Mesenchymal stem cell (in vitro differentiated cells and primary cell): Measurements from ENCODE around the gene ZSWIM6.

Source experiments
- DNase-seq: peaks from one replicate; pipeline ENCODE4 v3.0.0-alpha.2; 2013
- H2AFZ ChIP-seq: one replicate; pipeline ENCODE4 v1.6.1; 2013; ENCODE audit warnings: low read depth, mild to moderate bottlenecking, control low read depth, inconsistent platforms, low read length, moderate library complexity
- H2AK5ac ChIP-seq: 2 replicates; pipeline ENCODE4 v1.6.1; 2013; ENCODE audit warnings: low read length, moderate library complexity, mild to moderate bottlenecking, inconsistent platforms; ENCODE audit not compliant: severe bottlenecking
- H2BK120ac ChIP-seq: one replicate; pipeline ENCODE4 v1.6.1; 2013; ENCODE audit warnings: low read depth, mild to moderate bottlenecking, inconsistent platforms, low read length, moderate library complexity
- H2BK12ac ChIP-seq, 2 experiments: one replicate each; pipeline ENCODE4 v1.6.1; 2013; ENCODE audit warnings: inconsistent platforms in 2 of 2, low read length in 2 of 2, mild to moderate bottlenecking in 2 of 2, moderate library complexity in 2 of 2, control low read depth in 1 of 2
- H2BK15ac ChIP-seq: one replicate; pipeline ENCODE4 v1.6.1; 2013; ENCODE audit warnings: mild to moderate bottlenecking, low read depth, inconsistent platforms; ENCODE audit not compliant: poor library complexity, severe bottlenecking
- H2BK5ac ChIP-seq: 2 replicates; pipeline ENCODE4 v1.6.1; 2013; ENCODE audit warnings: low read depth, mild to moderate bottlenecking, low read length, control low read depth, inconsistent platforms; ENCODE audit not compliant: poor library complexity, severe bottlenecking
- H3K14ac ChIP-seq, 2 experiments: one replicate each; pipeline ENCODE4 v1.6.1; 2013; ENCODE audit warnings: inconsistent platforms in 2 of 2, low read length in 2 of 2, control low read depth in 1 of 2, mild to moderate bottlenecking in 1 of 2, moderate library complexity in 1 of 2
- H3K18ac ChIP-seq, 2 experiments: one replicate each; pipeline ENCODE4 v1.6.1; 2013; ENCODE audit warnings: inconsistent platforms in 2 of 2, low read length in 2 of 2, control low read depth in 1 of 2, low read depth in 1 of 2, mild to moderate bottlenecking in 1 of 2
- H3K23ac ChIP-seq, 2 experiments: one replicate each; pipeline ENCODE4 v1.6.1; 2013; ENCODE audit warnings: inconsistent platforms in 2 of 2, low read length in 2 of 2, mild to moderate bottlenecking in 2 of 2, moderate library complexity in 2 of 2, control low read depth in 1 of 2
- H3K27ac ChIP-seq: 2 replicates; pipeline ENCODE4 v1.5.1; 2013; ENCODE audit warnings: mild to moderate bottlenecking, moderate library complexity, low read length, control low read depth, inconsistent platforms; ENCODE audit not compliant: poor library complexity, severe bottlenecking
- H3K27me3 ChIP-seq, 2 experiments: 2 replicates each; pipeline versions ENCODE4 v1.6.1 to v1.7.0; 2013; ENCODE audit warnings: low read length in 2 of 2, mild to moderate bottlenecking in 2 of 2, moderate library complexity in 2 of 2, control low read depth in 1 of 2, inconsistent platforms in 1 of 2; ENCODE audit not compliant: control insufficient read depth in 1 of 2, insufficient read depth in 1 of 2
- H3K36me3 ChIP-seq, 2 experiments: 2 replicates each; pipeline versions ENCODE4 v1.6.1 to v1.7.0; 2013; ENCODE audit warnings: low read length in 2 of 2, control low read depth in 1 of 2, inconsistent platforms in 1 of 2, low read depth in 1 of 2, mild to moderate bottlenecking in 1 of 2; ENCODE audit not compliant: insufficient read depth in 2 of 2, control insufficient read depth in 1 of 2
- H3K4ac ChIP-seq, 2 experiments: one replicate each; pipeline ENCODE4 v1.6.1; 2013; ENCODE audit warnings: inconsistent platforms in 2 of 2, low read length in 2 of 2, mild to moderate bottlenecking in 2 of 2, moderate library complexity in 2 of 2, control low read depth in 1 of 2, low read depth in 1 of 2
- H3K4me1 ChIP-seq: 2 replicates; pipeline ENCODE4 v1.6.1; 2013; ENCODE audit warnings: low read depth, low read length, control low read depth; ENCODE audit not compliant: control insufficient read depth, insufficient read depth
- H3K4me2 ChIP-seq: 2 replicates; pipeline ENCODE4 v1.6.1; 2013; ENCODE audit warnings: low read length, mild to moderate bottlenecking, inconsistent platforms; ENCODE audit not compliant: poor library complexity, severe bottlenecking
- H3K4me3 ChIP-seq, 2 experiments: 2 replicates each; pipeline versions ENCODE4 v1.5.1 to v1.7.0; 2013; ENCODE audit warnings: low read length in 2 of 2, mild to moderate bottlenecking in 2 of 2, control low read depth in 1 of 2, low read depth in 1 of 2; ENCODE audit not compliant: insufficient read depth in 1 of 2
- H3K79me1 ChIP-seq: replicated peaks from 2 replicates; pipeline ENCODE4 v1.6.1; 2013; ENCODE audit warnings: mild to moderate bottlenecking, control low read depth, low read length, inconsistent platforms; ENCODE audit not compliant: poor library complexity, severe bottlenecking
- H3K9ac ChIP-seq: 2 replicates; pipeline ENCODE4 v1.7.0; 2013; ENCODE audit warnings: mild to moderate bottlenecking, low read length, moderate library complexity
- H3K9me3 ChIP-seq: 2 replicates; pipeline ENCODE4 v1.7.0; 2013; ENCODE audit warnings: mild to moderate bottlenecking, low read length; ENCODE audit not compliant: control insufficient read depth
- H4K8ac ChIP-seq: one replicate; pipeline ENCODE4 v1.6.1; 2013; ENCODE audit warnings: inconsistent platforms, mild to moderate bottlenecking, low read length, moderate library complexity
- H4K91ac ChIP-seq: one replicate; pipeline ENCODE4 v1.6.1; 2013; ENCODE audit warnings: mild to moderate bottlenecking, low read length, inconsistent platforms
- WGBS: methylation state at CpG from one replicate; pipeline ENCODE4 v1.1.7; 2013; ENCODE audit warnings: mixed read lengths; 5-methylcytosine and 5-hydroxymethylcytosine counted together

Gene ZSWIM6

GRCh38 chr5:61322738-61323725, 9.0 kb upstream of the ZSWIM6 start:
- no peak overlapping the region for H2AFZ ChIP-seq
- H3K9ac ChIP-seq = no peak overlapping the region
- WGBS = 33% methylated on average over 4 of the region's 4 CpGs
- H3K79me1 ChIP-seq = no peaks in the 10 kb centered on the region
- H2BK120ac ChIP-seq = no peak overlapping the region
- no peak overlapping the region for H4K8ac ChIP-seq
- H2BK5ac ChIP-seq = no peak overlapping the region
- no peaks in the 10 kb centered on the region for H3K27me3 ChIP-seq
- H2BK12ac ChIP-seq = peak overlapping the region; percentile 22 to 75
- H3K4me2 ChIP-seq = no peak overlapping the region
- H3K18ac ChIP-seq = peak overlapping the region; percentile 40 to 49
- H3K4ac ChIP-seq = peak overlapping the region; percentile 5 to 37
- H3K4me1 ChIP-seq = peaks cover 5% of the 10 kb centered on the region
- H3K36me3 ChIP-seq = peaks cover 0 to 4% of the 10 kb centered on the region in 2 experiments
- no peaks in the 10 kb centered on the region for H3K9me3 ChIP-seq
- H4K91ac ChIP-seq = no peak overlapping the region
- peak; percentile 79 for DNase-seq
- H2AK5ac ChIP-seq = no peak overlapping the region
- H2BK15ac ChIP-seq = no peak overlapping the region
- no peak overlapping the region for H3K23ac ChIP-seq
- no peak overlapping the region for H3K14ac ChIP-seq
- H3K27ac ChIP-seq = peak overlapping the region; percentile 31
- H3K4me3 ChIP-seq = no peak overlapping the region

GRCh38 chr5:61327760-61328753, 4.0 kb upstream of the ZSWIM6 start:
- Histone ChIP-seq H2BK120ac (no peak overlapping the region), H2AFZ (no peak overlapping the region), H3K23ac (no peak overlapping the region), H3K27me3 (no peaks in the 10 kb centered on the region), H4K8ac (peak overlapping the region; percentile 67), H3K4me3 (peak overlapping the region in 1 of 2 experiments; percentile 96), H3K27ac (no peak overlapping the region), H3K9ac (peak overlapping the region; percentile 95), H3K4me1 (peaks cover 13% of the 10 kb centered on the region), H3K14ac (no peak overlapping the region), H2BK12ac (peak overlapping the region; percentile 41 to 79), H2BK5ac (no peak overlapping the region), H3K4ac (no peak overlapping the region), H4K91ac (no peak overlapping the region), H3K9me3 (no peaks in the 10 kb centered on the region), H2AK5ac (no peak overlapping the region), H3K36me3 (no peaks in the 10 kb centered on the region), H3K79me1 (no peaks in the 10 kb centered on the region), H2BK15ac (peak overlapping the region; percentile 64), H3K4me2 (no peak overlapping the region), H3K18ac (peak overlapping the region; percentile 30 to 76)
- 7% methylated on average over 3 of the region's 6 CpGs for WGBS
- DNase-seq = peak; percentile 96

- Histone ChIP-seq H3K9me3 (no peaks in the 10 kb centered on the region), H4K8ac (peak overlapping the region; percentile 81), H3K9ac (peak overlapping the region; percentile 95), H3K27ac (peak overlapping the region; percentile 89), H3K23ac (peak overlapping the region in 1 of 2 experiments; percentile 27), H2BK120ac (peak overlapping the region; percentile 2), H3K79me1 (no peaks in the 10 kb centered on the region), H3K14ac (peak overlapping the region in 1 of 2 experiments; percentile 14), H3K4me2 (peak overlapping the region; percentile 84), H3K27me3 (no peaks in the 10 kb centered on the region), H3K4me1 (peaks cover 11% of the 10 kb centered on the region), H2BK5ac (no peak overlapping the region), H2BK15ac (peak overlapping the region; percentile 63), H3K36me3 (no peaks in the 10 kb centered on the region), H3K4me3 (peak overlapping the region in 1 of 2 experiments; percentile 96), H3K4ac (peak overlapping the region; percentile 63 to 94), H3K18ac (peak overlapping the region; percentile 25 to 73), H2BK12ac (peak overlapping the region; percentile 59 to 84), H2AK5ac (peak overlapping the region; percentile 61), H2AFZ (no peak overlapping the region), H4K91ac (peak overlapping the region; percentile 57)
- peak; percentile 55 for DNase-seq
- 26% methylated on average over 7 of the region's 7 CpGs for WGBS
These were observed 3.1 kb upstream of the ZSWIM6 start for GRCh38 chr5:61328791-61329549.
